GM10248 (cell line): ENCODE results near the gene SERPINA5.

Source experiments
- CTCF ChIA-PET: fragments of 300-600 bp; sonication (Branson Sonifier 250); formaldehyde crosslinking; extraction: SDS; loops from one replicate; lab custom pipeline; 2021; ENCODE audit warnings: antibody characterized with exemption; lab: Yijun Ruan, JAX
- POLR2A ChIA-PET: fragments of 350-650 bp; sonication (Branson Sonifier 250); formaldehyde crosslinking; extraction: SDS; loops from one replicate; lab custom pipeline; 2020; ENCODE audit warnings: antibody characterized with exemption; lab: Yijun Ruan, JAX
- DNase-seq: peaks from one replicate; pipeline ENCODE4 v3.0.0; 2012; ENCODE audit errors: extremely low spot score
- TF ChIP-seq, protein P1 (sequence below): IDR thresholded peaks from 2 replicates; pipeline ENCODE4 v1.5.1; 2012; ENCODE audit warnings: mild to moderate bottlenecking, low read depth; ENCODE audit errors: extremely low read depth, missing control alignments, control extremely low read depth

Gene SERPINA5

DNA sequence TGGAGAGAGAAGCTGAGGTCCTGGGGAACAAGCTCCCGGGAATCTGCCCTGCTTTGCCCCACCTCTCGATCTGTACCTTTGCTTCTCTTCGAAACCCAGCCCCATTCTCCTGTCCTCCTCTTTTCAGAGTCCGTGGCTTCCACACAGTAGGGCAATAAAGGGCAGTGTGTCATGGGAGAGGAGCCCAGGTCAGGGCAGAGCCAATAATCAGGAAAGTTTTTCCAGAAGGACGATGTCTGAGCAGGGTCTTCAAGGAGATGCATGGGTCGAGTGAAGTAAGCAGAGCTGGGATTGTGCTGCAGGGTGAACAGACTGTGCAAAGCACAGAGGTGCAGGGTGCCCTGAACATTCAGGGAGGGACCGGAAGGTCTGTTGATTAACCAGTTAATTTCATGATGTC is 42.0 kb upstream of the SERPINA5 start:
- ChIA-PET CTCF (interaction anchor here (0.9 to 10.2 kb wide), 5 partner anchors 10 to 105 kb away, joined by 3 to 77 read pairs (median 6); no protein-coding TSS in a partner anchor), POLR2A (no interaction called here)
- TF ChIP-seq, protein P1, sequence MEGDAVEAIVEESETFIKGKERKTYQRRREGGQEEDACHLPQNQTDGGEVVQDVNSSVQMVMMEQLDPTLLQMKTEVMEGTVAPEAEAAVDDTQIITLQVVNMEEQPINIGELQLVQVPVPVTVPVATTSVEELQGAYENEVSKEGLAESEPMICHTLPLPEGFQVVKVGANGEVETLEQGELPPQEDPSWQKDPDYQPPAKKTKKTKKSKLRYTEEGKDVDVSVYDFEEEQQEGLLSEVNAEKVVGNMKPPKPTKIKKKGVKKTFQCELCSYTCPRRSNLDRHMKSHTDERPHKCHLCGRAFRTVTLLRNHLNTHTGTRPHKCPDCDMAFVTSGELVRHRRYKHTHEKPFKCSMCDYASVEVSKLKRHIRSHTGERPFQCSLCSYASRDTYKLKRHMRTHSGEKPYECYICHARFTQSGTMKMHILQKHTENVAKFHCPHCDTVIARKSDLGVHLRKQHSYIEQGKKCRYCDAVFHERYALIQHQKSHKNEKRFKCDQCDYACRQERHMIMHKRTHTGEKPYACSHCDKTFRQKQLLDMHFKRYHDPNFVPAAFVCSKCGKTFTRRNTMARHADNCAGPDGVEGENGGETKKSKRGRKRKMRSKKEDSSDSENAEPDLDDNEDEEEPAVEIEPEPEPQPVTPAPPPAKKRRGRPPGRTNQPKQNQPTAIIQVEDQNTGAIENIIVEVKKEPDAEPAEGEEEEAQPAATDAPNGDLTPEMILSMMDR, result no peak
- no peak for DNase-seq

DNA sequence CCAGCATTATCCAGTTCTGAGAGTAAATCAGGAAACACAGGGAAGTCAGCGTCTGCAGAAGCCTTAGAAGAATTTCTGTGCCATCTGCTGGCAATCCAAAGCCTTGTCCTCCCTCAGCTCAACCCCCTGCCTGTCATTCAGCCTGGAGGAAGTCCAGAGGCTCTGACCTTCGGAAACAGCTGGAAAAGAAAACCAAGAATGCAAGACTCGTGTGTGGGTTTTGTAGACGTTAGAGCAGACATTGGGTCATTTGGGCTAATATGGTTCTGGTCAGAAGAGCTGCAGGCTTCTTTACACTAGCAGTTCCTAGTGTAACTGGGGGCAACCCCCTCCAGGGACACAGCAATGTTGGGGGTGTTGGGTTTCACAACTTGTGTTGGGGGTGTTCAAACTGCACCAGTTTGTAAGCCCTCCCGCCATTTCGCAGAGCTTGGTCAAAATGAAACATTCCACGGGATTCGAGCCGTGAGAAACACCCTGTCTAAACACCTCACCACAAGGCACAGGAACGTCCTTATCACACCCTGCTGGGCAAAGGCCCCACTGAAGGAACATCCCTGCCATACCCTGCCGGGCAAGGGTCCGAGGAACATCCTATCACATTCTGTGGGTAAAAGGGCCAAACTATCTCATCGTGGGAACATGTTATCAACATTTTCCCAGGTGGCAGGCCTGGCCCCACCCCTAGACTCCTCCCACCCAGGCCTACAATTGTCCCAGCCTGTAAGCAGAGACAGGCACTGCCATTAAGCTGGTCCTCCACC is 41.0 kb upstream of the SERPINA5 start:
- ChIA-PET POLR2A (no interaction called here), CTCF (interaction anchor here (0.7 to 10.2 kb wide), 7 partner anchors 9 to 403 kb away, joined by 3 to 77 read pairs (median 4); no protein-coding TSS in a partner anchor)
- TF ChIP-seq, protein P1, result peak; percentile 16
- DNase-seq, result no peak

DNA sequence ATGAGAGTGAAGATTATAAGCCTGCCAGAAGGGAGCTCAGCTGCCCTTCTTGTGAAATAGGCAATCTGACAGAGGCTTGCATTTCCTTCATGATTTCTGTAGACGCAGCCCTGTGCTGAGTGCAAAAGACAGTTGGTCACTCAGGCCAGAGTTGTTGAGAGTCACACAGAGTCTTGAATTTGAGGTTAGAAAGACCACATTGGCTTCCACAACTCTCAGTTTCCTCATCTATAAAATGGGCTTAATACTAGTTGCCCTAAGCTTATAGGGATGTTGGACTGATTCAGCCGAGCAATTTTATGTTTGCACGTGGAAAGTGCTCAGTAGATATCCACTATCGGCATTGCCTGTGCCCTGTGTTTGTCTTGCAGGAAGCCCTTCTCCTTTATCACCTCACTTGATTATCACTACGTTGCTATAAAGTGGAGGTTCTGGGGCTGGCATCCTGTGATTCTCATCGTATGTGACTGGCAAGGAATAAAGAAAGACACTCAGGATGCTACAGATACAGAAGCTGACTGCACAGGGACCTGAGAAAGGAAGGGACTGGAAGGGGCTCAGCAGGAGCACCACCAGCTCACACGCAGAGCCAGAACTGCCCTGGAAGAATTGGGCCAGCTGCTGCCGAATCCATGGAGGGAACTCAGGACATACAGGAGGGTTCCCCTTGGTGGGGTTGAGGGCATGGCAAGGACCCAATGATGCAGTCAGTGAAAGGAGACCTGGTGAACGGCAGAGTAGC is 39.8 kb upstream of the SERPINA5 start:
- ChIA-PET CTCF (interaction anchor here (1.3 to 10.2 kb wide), 3 partner anchors 8 to 405 kb away, joined by 3 to 77 read pairs (median 4); no protein-coding TSS in a partner anchor), POLR2A (no interaction called here)
- TF ChIP-seq, protein P1, result no peak
- DNase-seq, result no peak

DNA sequence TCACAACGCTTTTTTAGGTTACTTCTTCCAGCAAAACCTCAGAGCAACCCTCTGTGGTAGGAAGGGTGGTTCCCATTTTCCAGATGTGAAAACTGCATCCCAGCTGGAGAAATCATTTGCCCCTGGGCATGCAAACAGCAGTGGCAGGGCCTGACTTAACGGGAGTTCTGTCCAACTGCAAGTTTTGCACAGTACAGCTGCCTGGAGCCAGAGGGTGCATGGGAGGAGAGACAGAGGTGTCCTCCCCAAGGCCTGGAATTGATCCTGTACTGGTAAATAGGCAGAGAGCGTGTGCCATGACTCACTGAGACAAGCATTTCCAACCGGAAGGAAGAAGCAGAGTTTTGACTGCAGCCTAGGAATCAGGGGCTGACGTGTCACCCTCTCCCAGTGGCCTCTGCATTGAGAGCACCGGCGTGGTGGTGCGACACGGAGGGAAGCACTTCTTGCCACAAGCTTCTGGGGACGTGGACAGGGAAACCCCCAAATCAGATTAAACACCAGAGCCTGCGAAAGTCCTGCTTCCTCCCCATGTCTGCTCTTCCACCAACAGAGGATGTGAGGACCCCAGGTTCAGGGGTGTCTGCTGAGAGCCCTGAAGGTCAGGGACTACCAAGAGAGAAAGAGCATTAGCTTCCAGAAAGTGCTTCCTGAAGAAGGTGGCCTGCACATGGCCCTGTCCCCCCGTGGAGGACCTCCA is 39.0 kb upstream of the SERPINA5 start:
- ChIA-PET CTCF (interaction anchor here (10.2 kb wide), 1 partner anchor 7 kb away, joined by 77 read pairs; no protein-coding TSS in a partner anchor), POLR2A (no interaction called here)
- DNase-seq, result no peak
- TF ChIP-seq, protein P1, result no peak

DNA sequence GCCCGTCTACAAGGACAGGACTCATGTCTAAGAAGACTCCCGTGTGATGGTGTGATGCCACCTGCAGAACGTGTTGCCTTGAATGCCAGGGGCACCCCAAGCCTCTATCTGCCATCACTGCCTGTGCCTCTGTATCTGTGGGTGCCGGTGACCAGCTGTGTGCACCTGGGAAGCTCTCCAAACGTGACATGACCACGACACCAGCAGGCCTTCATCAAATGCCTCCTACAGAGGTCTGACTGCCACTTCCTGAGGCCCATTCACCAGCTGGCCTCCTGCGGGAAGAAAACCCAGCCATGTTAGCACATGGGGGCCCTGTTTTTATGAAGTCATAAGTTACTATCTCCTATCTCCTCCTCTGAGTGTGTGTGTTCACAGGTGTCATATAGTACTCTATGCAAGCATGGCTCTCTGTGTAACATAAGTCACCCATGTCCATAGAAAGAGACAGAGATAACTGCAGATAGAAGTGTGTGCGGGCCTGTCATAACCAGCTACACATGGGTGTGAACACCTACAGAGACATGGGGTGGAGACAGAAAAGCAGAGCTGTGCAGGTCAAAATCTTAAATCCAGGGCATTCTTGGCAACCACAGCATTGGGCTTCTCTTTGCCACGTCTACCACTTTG is 38.3 kb upstream of the SERPINA5 start:
- ChIA-PET CTCF (interaction anchor here (1.6 kb wide), 1 partner anchor 109 kb away, joined by 5 read pairs; no protein-coding TSS in a partner anchor), POLR2A (no interaction called here)
- no peak for DNase-seq
- TF ChIP-seq, protein P1, result no peak
